Sciatic nerve (tissue), 2 donors: ENCODE data around the gene RNU11. TPM values are rescaled to one million over a fixed set of nuclear protein-coding genes. Genes with fewer than 3 reads are reported as not detected.
"Not testable (repeated sequence)": the region's sequence is repeated elsewhere in the genome, so short reads cannot be mapped to it uniquely, and the experiment has no call there.

Experiments used
- ATAC-seq: fragments of 200-7000 bp; cut with Tn5 transposase; one replicate; pipeline ENCODE4 v1.9.1; 2020; ENCODE audit warnings: mild to moderate bottlenecking, moderate library complexity
- DNase-seq: peaks from one replicate; pipeline ENCODE4 v3.0.0-alpha.2; 2020; ENCODE audit warnings: low spot score
- intact Hi-C: fragments of 100-400 bp; cut with DNase I; formaldehyde crosslinking; loops from one replicate; pipeline ENCODE4 v1.14.2; 2022
- total RNA-seq: library from RNA; stranded (reverse); fragmentation: NEBNext Ultra II Directional; extraction: Animal tissue kit (Norgen Biotek cat#: 25700); gene quantifications from one replicate; pipeline ENCODE4 v1.2.1, GENCODE V29; 2021
- donor health status: DM: no; HTN: no; CAD: no.
- donor health status: DM: no; HTN: no; CAD: no.

RNU11 gene
- total RNA-seq, 1 donor from 2014 or later, result not detected

GRCh38 chr1:28655448-28656311 is 7.3 kb downstream of the RNU11 start:
- DNase-seq, intact Hi-C loops, ATAC-seq: not testable (repeated sequence)

- ATAC-seq (no peak), DNase-seq (no peak)
- intact Hi-C loops, result no loop called here
Measured at GRCh38 chr1:28656335-28656734, 7.9 kb downstream of the RNU11 start.

GRCh38 chr1:28663871-28664470 is 15.6 kb downstream of the RNU11 start:
- no peak for ATAC-seq
- intact Hi-C loops, result no loop called here

GRCh38 chr1:28666806-28667205 is 18.4 kb downstream of the RNU11 start:
- intact Hi-C loops, result no loop called here
- ATAC-seq (no peak), DNase-seq (no peak)

More at GRCh38 chr1:28663871-28664470, 15.6 kb downstream of the RNU11 start:
- no peak for DNase-seq

DNA sequence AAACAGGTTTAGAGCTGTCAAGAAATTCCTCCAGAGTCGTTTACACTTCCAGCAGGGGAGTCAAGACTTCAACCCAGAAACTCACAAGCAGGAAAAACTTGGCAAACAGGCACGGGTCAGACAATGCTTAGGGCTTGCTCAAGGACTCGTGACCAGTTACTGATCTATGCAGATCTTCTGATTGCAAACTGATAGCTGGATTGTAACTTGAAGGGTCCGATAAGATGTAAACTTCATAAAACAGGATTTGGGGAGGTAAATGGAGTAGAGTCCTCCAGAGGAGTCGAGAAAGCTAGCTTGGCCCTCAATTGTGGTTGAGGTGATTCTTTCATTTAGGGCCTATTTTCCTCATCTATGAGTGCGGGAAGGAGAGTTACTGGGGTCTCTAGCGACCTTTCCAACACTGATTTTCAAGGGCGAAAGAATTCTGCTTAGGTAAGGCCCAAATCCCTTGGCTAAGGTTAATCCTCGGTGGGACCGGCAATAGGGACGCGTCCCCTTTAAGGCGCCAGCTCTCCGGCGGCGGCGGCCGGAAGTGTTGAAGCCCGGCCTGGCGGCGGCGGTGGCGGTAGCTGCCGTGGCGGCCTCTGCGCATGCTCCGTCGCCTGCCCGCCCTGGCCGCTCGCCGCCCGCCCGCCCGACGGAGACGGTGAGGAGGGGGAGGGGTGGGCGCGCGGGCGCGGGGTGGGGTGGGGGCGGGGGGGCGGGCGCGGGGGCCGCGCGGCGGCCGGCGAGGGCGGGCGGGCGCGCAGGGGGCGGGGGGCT is 20.0 kb downstream of the RNU11 start, which contains the start of gene GMEB1:
Gene GMEB1, plus strand, starts transcription at position 594 of the 765 bp plus-strand sequence. CDS start 14,829 bp downstream, outside the sequence.
- peak; percentile 94 for ATAC-seq
- peak; percentile 90 for DNase-seq
- intact Hi-C loops, result no loop called here

DNA sequence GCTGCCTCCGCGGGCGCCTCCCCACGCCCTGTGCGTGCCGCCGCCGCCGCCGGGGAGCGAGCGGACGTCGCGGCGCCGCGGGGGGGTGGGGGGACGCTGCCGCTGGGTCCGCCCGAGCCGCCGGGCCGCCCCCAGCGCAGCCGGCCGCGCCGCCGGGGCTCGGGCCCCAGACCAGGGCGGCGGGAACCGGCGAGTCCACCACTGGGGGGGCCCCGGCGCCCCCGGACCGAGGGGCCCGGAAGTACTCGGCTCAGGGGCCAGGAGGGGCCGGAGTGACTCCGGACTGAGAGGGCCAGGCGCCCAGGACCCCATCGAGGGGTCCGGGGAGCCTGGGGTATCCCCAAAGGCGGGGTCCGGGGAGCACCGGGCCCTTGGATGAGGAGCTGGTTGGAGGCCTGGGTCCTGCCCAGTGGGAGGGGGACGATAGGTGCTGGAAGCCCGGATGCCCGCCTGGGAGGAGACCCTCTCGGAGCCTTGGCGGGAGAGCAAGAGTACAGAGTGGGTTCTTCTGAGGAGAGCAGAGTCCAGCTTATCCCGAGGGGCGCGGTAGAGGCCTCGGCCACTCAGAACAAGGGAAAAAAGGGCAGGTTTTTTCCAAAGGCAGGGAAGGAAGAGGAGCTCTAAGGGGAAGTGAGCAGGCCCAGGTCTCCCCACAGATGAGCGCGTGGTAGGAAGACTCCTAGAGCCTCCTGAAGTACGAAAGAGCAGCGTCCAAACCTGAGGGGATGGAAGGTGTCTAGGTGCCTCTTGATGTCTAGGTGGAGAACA is 20.7 kb downstream of the RNU11 start:
- ATAC-seq (peak; percentile 59), DNase-seq (peak; percentile 72)
- intact Hi-C loops, result no loop called here

DNA sequence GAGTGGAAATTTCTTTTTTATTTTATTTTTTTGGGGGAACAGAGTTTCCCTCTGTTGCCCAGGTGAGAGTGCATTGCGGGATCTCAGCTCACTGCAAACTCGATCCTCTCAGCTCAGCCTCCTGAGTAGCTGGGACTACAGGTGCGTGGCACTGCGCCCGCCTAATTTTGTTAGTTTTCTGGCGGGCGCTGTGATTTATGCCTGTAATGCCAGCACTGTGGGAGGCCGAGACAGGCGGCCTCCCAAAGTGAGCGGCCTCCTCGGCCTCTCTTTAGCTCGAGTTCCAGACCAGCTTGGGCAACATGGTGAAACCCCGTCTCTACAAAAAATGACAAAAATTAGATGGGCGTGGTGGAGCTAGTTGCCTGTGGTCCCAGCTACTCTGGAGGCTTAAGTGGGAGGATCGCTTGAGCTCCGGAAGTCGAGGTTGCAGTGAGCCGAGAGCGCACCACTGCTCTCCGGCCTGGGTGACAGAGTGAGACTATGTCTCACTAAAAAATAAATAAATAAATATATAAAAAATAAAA is 22.9 kb downstream of the RNU11 start:
- no peak for ATAC-seq
- intact Hi-C loops, result no loop called here
- no peak for DNase-seq

DNA sequence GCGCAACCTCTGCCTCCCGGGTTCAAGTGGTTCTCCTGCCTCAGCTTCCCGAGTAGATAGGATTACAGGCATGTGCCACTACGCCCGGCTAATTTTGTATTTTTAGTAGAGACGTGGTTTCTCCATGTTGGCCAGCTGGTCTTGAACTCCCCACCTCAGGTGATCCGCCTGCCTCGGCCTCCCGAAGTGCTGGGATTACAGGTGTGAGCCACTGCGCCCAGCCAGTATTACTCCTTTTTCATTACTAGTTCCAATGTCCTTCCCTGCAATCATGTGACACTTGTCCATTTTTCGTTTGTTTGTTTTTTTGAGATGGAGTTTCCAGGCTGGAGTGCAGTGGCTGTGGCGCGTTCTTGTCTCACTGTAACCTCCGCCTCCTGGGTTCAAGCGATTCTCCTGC is 24.6 kb downstream of the RNU11 start:
- ATAC-seq, DNase-seq, intact Hi-C loops: not testable (repeated sequence)

- no peak for DNase-seq
- intact Hi-C loops, result no loop called here
Measured at GRCh38 chr1:28675924-28676257, 27.5 kb downstream of the RNU11 start.

GRCh38 chr1:28680151-28680550 is 31.8 kb downstream of the RNU11 start:
- intact Hi-C loops, result no loop called here
- DNase-seq (no peak), ATAC-seq (no peak)

More at GRCh38 chr1:28675924-28676257, 27.5 kb downstream of the RNU11 start:
- ATAC-seq, result no peak

DNA sequence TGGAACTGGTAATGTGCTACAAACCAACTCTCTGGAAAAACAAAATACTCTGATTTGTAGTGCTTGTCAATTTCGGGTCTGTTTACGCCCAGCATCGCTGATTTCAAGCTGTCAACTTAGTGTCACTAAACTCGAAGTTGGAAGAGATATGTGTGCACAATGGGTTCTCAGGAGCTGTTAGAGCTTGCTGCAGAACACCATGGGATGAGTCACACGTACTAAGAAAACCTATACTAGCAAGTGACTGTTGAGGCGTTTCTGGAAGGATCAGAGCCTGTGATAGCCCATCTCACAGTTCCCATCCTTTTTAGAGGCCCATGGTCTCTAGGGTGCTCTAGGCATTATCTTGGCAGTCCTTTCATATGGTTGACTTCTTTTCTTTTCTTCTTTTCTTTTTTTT is 34.4 kb downstream of the RNU11 start:
- ATAC-seq (no peak), DNase-seq (no peak)
- intact Hi-C loops, result no loop called here

DNA sequence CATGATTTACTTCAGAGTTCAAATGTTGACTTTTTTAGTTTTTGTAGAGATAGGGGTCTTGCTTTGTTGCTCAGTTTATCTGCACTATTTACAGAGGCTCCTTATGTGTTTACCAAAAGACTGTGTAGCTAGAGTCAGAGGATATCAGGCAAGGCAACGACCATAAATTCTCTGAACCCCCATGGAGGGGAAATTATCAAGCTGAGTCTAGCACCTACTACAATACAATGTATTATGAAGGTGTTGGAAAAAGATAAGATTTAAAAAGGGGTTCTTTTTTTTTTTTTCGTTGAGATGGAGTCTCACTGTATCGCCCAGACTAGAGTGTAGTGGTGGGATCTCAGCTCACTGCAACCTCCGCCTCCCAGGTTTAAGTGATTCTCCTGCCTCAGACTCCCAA is 36.5 kb downstream of the RNU11 start:
- no peak for ATAC-seq
- no peak for DNase-seq
- intact Hi-C loops, result no loop called here

GRCh38 chr1:28691627-28692026 is 43.2 kb downstream of the RNU11 start:
- intact Hi-C loops, ATAC-seq, DNase-seq: not testable (repeated sequence)

Other genes starting within 250 kb of the RNU11 start
- gene RCC1, start 142.6 kb upstream of the RNU11 start, total RNA-seq, result 10.7 TPM
- gene TRNAU1AP, start 95.5 kb upstream of the RNU11 start, total RNA-seq, result 31.0 TPM
- gene RAB42, start 56.3 kb upstream of the RNU11 start, total RNA-seq, result 5.8 TPM
- gene TAF12, start 5.5 kb upstream of the RNU11 start, total RNA-seq, result 17.7 TPM
- gene GMEB1, start 20.2 kb downstream of the RNU11 start, total RNA-seq, result 12.4 TPM
- gene YTHDF2, start 88.3 kb downstream of the RNU11 start, total RNA-seq, result 51.8 TPM
- not detected for gene OPRD1, start 163.6 kb downstream of the RNU11 start, total RNA-seq